Measurements from ENCODE around the gene PSMD5. TPM values are rescaled to one million over a fixed set of nuclear protein-coding genes. Genes with fewer than 3 reads are reported as not detected.

PSMD5 gene
- total RNA-seq, 1 donor: 32.6 TPM

DNA sequence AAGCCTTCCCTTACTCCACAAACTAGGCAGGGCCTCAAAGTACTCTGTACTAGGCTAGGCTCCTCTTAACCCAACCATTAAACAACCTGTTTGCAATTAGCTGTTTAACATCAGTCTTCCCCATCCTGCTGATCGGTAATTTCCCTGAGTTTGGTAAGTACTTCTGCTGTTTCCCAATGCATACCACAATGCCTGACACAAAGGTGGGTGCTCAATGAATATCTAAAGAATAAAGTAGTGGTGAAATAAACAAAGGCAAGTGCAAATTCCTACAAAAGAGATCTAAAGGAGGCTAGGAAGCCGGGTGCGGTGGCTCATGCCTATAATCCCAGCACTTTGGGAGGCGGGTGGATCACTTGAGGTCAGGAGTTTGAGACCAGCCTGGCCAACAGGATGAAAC lies 74.5 kb downstream of the PSMD5 start:
- no peaks in the 10 kb centered on the region for H4K20me1 ChIP-seq (ENCODE audit: insufficient read depth, low read length)
- no peak for DNase-seq (ENCODE audit: insufficient read length, low spot score, missing footprints)
- no peak overlapping the region for H3K4me3 ChIP-seq (ENCODE audit: insufficient read depth, low read length)
- H2AFZ ChIP-seq (ENCODE audit: low read length): no peak overlapping the region
- no peaks in the 10 kb centered on the region for H3K79me2 ChIP-seq (ENCODE audit: insufficient read depth, low read length)
- H3K9me3 ChIP-seq (ENCODE audit: low read depth, low read length): no peaks in the 10 kb centered on the region
- H3K4me2 ChIP-seq (ENCODE audit: insufficient read depth, low read length): no peak overlapping the region
- TF ChIP-seq, protein P1, sequence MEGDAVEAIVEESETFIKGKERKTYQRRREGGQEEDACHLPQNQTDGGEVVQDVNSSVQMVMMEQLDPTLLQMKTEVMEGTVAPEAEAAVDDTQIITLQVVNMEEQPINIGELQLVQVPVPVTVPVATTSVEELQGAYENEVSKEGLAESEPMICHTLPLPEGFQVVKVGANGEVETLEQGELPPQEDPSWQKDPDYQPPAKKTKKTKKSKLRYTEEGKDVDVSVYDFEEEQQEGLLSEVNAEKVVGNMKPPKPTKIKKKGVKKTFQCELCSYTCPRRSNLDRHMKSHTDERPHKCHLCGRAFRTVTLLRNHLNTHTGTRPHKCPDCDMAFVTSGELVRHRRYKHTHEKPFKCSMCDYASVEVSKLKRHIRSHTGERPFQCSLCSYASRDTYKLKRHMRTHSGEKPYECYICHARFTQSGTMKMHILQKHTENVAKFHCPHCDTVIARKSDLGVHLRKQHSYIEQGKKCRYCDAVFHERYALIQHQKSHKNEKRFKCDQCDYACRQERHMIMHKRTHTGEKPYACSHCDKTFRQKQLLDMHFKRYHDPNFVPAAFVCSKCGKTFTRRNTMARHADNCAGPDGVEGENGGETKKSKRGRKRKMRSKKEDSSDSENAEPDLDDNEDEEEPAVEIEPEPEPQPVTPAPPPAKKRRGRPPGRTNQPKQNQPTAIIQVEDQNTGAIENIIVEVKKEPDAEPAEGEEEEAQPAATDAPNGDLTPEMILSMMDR (IDR thresholded peaks at IDR 0.05; ENCODE audit: extremely low read depth, low read depth, low read length): no peak
- H3K27ac ChIP-seq (ENCODE audit: low read depth, low read length): no peak overlapping the region
- H3K27me3 ChIP-seq (ENCODE audit: insufficient read depth, low read length): no peaks in the 10 kb centered on the region
- no peaks in the 10 kb centered on the region for H3K4me1 ChIP-seq (ENCODE audit: insufficient read depth, low read length)
- peaks cover 61% of the 10 kb centered on the region for H3K36me3 ChIP-seq (ENCODE audit: insufficient read depth, low read length)

DNA sequence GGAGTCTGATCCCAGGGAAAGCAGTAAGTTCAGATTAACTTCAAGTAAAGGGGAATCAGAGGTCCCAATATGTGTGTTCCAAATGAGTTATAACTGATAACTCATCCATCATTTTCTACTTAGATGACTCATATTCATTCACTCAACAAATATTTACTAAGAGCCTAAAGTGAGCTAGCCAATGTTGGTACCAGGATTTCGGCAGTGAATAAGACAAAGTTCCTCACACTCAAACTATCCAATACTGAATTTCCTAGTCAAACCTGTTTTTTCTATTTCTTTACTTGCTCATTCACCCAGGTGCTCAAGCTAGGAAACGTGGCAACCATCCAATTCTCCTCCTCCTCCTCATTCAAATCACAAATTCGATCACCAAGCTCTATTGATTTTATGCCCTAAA lies 75.3 kb downstream of the PSMD5 start:
- Histone ChIP-seq H3K4me2 (ENCODE audit: insufficient read depth, low read length) (no peak overlapping the region), H3K79me2 (ENCODE audit: insufficient read depth, low read length) (no peaks in the 10 kb centered on the region), H3K9me3 (ENCODE audit: low read depth, low read length) (no peaks in the 10 kb centered on the region), H2AFZ (ENCODE audit: low read length) (no peak overlapping the region), H3K27ac (ENCODE audit: low read depth, low read length) (no peak overlapping the region), H4K20me1 (ENCODE audit: insufficient read depth, low read length) (no peaks in the 10 kb centered on the region), H3K4me1 (ENCODE audit: insufficient read depth, low read length) (no peaks in the 10 kb centered on the region), H3K4me3 (ENCODE audit: insufficient read depth, low read length) (no peak overlapping the region), H3K36me3 (ENCODE audit: insufficient read depth, low read length) (peaks cover 61% of the 10 kb centered on the region), H3K27me3 (ENCODE audit: insufficient read depth, low read length) (no peaks in the 10 kb centered on the region)
- TF ChIP-seq, protein P1 (IDR thresholded peaks at IDR 0.05; ENCODE audit: extremely low read depth, low read depth, low read length): no peak
- DNase-seq (ENCODE audit: insufficient read length, low spot score, missing footprints): no peak

Other genes with a start within 250 kb of the PSMD5 start
- 10.9 and 11.8 TPM in 2 replicates for gene MEGF9, start 128.5 kb downstream of the PSMD5 start, total RNA-seq
- gene FBXW2, start 49.5 kb downstream of the PSMD5 start, total RNA-seq: 36.9 and 41.0 TPM in 2 replicates
- gene PHF19, start 34.3 kb upstream of the PSMD5 start, total RNA-seq: 13.8 and 16.6 TPM in 2 replicates
- 0.88 and 1.8 TPM in 2 replicates for gene TRAF1, start 83.9 kb upstream of the PSMD5 start, total RNA-seq
- 5.1 and 5.6 TPM in 2 replicates for gene C5, start 207.4 kb upstream of the PSMD5 start, total RNA-seq
- 7.1 and 8.7 TPM in 2 replicates for gene CNTRL, start 232.0 kb upstream of the PSMD5 start, total RNA-seq

Measured in osteoblast (primary cell).